HG03060 (cell line): ENCODE measurements around the gene ELF2.
"Not testable (repeated sequence)": the region's sequence is repeated elsewhere in the genome, so short reads cannot be mapped to it uniquely, and the experiment has no call there.

Experiments
- ATAC-seq: cut with Tn5 transposase; IDR thresholded peaks from one replicate; pipeline ENCODE4 v1.9.1; 2021; ENCODE audit warnings: low read depth, moderate number of reproducible peaks; ENCODE audit not compliant: unreplicated experiment

Gene ELF2

DNA sequence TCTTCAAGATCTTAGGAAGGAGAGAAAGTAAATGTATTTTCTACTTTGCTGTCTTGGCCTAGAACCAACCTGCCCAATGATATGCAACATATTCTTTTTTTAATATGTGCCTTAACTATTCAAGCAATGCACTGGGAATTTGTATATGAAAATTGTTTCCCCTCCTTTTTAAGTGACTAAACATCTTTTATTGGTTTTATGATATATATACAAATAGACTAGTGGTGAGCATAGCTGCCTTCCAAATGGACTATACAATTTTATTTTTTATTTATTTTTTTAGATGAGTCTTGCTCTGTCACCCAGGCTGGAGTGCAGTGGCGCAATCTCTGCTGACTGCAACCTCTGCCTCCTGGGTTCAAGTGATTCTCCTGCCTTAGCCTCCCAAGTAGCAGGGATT, 151.2 kb downstream of the ELF2 start:
- ATAC-seq: no peak

DNA sequence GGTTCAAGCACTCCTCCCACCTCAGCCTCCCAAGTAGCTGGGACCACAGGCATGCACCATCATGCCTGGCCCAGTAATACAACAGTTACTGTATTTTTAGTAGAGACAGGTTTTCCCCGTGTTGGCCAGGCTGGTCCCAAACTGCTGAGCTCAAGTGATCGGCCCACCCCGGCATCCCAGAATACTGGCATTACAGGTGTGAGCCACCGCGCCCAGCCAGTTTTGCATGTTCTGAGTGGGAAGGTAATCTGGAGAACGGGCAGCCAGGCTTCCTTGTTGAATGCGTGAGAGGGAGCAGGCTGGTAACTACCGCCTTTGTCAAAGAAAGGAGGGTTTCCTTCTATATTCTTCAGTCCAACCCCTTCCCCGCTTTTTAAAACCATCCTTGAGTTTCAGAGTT, 152.3 kb downstream of the ELF2 start:
- no peak for ATAC-seq

DNA sequence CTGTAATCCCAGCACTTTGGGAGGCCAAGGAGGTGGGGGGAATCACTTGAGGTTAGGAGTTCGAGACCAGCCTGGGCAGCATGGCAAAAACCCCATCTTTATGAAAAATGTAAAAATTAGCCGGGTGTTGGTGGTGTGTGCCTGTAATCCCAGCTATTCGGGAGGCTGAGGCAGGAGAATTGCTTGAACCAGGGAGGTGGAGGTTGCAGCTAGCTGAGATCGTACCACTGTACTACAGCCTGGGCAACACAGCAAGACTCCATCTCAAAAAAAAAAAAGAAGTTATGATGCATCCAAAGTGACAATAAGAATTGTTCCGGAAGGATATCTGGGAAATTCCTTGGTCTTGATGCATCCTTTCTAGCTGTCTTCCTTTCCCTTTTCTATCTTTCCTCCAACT, 154.2 kb downstream of the ELF2 start:
- no peak for ATAC-seq

DNA sequence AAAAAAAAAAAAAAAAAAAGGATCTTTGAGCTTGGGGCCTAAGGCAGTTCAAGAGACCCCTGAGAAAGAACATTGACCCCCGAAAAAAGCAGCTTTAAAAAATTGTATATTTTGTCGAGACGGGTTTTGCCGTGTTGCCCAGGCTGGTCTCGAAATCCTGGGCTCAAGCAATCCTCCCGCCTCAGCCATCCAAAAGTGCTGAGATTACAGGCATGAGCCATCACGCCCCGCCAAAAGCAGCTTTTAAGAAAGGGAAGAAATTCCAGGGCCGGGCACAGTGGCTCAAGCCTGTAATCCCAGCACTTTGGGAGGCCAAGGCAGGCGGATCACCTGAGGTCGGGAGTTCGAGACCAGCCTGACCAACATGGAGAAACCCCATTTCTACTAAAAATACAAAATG, 155.9 kb downstream of the ELF2 start:
- ATAC-seq: not testable (repeated sequence)

DNA sequence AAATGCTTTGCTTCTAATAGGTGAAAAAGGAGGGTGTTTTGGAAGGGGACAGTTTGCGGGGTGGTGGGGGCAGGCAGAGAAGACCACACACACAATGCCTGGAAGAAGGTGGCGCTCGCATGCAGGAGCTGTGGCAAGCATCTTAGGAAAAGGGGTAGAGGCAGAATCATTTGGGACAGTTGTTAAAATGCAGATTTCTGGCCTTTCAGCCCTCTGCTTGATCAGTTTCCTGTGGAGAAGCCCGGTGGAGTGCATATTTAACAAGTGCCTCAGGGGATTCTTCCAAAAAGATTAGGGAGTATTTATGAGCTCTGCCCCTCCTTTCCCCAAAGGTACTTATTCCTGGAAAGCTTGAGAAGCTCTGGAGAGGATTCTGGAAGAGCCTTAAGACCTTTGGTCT, 156.6 kb downstream of the ELF2 start:
- no peak for ATAC-seq

DNA sequence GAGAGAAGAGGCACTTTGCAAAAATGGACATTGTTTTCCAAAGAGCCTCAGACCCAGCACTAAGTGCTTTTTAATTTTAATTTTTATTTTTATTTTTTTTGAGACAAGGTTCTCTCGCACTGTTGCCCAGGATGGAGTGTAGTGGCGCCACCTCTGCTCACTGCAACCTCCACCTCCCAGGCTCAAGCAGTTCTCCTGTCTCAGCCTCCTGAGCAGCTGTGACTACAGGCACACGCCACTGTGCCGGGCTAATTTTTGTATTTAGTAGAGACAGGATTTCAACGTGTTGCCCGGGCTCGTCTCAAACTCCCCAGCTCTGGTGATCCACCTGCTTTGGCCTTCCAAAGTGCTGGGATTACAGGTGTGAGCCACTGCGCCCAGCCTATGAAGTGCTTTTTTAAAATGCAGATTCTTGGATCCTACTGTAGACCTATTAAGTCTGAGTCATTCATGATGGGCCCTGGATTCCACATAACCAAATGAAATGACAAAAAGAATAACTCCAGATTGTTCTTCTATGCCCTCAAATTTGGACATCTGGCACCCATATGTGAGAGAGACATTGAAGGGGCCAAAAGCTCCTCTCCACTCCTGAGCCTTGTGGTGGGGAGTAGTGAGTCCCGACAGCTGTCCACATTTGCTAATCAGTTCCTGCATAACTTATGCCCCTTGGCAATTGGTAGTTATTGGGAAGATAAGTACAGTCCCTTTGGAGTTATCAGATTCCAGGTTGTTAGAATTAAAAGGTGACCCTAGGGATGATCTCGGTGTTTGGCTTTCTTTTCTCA, 157.9 kb downstream of the ELF2 start:
- ATAC-seq: no peak

DNA sequence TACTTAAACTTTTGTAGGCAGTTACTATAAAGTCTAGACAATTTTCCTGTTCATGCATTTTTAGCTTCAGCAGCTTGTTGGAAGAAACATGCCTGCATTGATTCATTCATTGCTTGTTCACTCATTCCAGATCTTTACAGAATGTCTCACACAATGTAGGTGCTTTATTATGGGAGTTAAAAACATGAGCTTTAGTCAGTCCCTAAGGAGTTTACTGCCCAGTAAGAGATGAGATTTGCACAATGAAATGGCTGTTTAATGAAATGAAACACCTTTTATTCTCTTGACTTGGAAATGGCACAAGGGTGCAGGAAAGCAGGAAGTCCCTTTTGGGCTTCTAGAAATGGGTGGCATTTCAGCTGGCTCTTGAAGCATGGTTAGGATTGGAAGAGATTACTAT, 158.5 kb downstream of the ELF2 start:
- ATAC-seq: no peak

DNA sequence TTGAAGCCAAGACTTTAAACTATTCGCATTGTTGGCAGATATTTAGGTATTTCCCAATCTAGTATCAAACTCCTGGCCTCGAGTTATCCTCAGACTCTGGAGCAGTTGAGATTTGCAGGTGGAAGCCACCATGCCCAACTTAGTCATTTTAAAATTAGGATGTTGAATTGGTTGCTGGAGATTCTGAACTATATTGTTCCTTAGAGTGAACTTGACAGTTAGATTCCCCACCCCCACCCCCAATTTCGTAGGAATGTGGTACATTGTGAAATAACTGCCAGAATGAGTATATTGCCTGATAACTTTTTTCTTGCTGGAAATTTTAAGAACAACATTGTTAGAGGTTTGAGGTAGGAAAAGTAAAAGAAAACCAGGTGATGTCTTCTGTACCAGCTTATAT, 159.2 kb downstream of the ELF2 start:
- ATAC-seq: no peak

DNA sequence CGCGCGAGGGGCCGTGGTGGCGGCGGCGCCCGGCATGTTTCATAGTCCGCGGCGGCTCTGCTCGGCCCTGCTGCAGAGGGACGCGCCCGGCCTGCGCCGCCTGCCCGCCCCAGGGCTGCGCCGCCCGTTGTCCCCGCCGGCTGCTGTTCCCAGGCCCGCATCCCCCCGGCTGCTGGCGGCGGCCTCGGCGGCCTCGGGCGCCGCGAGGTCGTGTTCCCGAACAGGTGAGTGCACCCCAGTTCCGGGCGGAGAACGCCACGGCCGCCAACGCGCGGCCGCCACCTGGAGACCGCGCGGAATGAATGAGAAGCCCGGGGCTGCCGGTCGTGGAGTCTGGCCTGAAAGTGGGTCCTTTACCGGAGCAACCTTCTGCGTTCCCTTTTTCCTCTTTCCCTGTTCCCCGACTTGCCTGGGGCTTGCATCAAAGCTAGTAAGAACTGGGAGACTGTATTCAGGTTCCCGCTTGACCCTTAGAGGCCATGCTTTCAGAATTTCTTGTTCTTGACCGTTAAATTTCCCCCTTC, 161.0 kb downstream of the ELF2 start:
- no peak for ATAC-seq

DNA sequence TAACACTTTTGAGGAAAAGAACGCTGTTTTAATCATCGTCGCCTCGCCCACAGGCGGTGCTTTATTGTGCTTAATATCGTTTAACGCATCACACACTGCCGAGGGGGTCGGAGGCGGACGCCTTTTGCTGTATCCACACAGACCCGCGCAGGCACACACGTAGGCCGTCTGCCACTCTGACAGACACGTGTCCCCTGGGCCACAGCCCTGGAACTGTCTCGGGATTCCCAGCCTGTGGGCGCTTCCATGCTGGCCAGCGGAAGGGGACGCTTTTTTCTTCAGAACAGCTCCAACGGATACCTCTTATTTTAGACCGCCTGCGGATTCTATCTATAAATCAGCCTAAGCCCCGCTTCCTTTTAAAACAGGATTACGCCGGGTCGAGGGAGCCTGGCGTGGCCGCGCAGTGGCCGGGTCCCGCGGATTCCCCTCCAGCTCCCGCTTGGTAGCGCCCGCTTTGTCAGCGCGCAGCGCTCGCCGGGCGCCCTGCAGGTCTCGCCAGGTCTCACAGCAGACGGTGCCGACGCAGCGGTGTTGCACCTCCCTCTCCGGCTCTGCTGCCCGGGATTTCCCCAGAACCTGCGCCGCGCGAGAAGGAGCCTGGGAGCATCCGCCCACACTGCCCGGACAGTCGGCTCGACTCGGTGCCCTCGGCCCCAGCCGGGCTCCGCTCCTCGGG, 161.6 kb downstream of the ELF2 start, which contains the start of gene NOCT:
Gene NOCT (plus strand): TSS at position 513 of the 679 bp plus-strand sequence. CDS start 201 bp downstream, outside the sequence.
- peak; percentile 87 for ATAC-seq

DNA sequence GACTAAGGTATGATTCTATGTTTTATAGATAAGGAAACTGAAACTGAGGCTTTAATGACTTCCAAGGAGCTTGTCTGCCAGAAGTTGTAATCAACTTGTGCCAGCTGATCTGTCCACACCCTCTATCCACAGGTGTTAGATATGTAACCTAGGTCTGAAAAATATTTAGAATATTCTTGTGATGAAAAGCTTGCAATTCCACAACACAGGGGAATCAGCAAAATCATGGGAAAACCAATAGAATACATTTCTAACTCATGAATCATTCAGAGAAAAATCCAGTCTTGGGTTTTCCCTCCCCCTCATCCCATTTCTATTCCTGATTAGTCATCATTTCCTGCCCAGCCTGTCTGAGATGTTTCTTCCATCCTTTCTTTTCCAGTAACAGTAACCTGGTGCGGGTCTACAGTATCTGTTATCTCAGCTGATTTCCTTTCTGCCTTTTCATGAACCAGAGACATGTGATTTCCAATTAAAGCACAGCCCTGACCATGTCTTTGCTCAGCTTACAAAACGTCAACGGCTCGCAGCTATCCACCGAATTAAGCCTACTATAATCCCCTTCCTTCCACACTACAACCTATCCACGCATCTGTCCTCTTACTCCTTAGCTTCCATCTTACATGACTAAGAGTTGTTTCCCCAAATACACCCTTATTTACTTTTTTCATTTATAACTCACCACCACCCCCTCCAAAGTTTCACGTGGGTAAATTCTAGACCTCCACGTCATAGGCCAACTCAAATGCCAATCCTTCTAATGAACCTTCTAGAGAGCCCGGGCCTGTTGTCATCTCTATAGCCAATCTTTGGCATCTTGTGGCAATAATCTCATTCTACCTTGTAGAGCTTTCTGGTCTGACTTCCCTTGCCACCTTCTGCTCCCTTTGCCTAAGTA, 162.4 kb downstream of the ELF2 start:
- ATAC-seq: peak; percentile 11

DNA sequence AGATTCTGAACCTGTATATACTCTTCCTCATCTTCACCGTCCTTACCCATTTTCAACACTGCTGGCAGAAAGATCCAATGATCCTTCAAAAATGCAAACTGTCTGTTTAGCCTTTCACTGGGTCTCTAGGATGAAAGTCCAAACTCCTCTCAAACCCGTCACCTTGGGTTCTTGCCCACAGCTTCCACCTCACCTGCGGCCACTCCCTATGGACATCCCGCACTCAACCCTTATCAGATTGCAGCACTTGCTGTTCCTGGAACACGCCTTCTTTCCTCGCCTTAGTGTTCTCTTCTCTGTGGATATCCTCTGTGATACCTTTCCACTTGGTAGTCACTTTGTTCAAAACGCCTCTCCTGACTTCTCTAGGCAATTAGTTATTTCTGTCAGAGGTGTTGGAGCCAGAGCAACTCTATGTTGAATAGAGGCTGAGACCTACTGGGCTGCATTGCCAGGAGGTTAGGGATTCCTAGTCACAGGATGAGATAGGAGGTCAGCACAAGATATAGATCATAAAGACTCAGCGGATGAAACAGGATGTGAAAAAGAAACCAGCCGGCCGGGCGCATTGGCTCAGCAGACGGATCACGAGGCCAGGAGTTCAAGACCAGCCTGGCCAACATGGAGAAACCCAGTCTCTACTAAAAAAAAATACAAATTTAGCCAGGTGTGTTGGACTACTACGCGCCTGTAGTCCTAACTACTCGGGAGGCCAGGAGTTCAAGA, 165.6 kb downstream of the ELF2 start:
- no peak for ATAC-seq

DNA sequence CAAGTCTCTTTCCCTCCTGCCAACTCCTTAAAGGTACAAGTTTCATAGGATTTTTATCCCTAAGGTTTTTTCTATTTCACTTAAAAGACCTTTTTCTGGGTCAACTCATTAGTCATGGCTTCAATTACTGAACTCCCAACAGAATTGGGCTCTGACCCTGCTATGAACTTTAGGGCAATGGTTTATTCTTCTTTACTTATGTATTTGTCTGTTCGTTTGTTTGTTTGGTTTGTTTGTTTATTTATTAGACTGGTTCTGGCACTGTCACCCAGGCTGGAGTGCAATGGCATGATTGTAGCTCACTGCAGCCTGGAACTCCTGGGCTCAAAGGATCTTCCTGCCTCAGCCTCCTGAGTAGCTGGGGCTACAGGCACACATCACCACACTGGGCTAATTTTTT, 167.3 kb downstream of the ELF2 start:
- ATAC-seq: no peak

DNA sequence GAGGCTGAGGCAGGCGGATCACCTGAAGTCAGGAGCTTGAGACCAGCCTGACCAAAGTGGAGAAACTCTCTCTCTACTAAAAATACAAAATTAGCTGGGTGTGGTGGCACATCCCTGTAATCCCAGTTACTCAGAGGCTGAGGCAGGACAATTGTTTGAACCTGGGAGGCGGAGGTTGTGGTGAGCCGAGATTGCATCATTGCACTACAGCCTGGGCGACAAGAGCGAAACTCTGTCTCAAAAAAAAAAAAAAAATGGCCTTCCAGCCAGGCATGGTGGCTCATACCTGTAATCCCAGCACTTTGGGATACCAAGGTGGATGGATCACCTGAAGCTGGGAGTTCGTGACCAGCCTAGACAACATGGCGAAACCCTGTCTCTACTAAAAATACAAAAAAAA, 168.7 kb downstream of the ELF2 start:
- ATAC-seq: not testable (repeated sequence)

DNA sequence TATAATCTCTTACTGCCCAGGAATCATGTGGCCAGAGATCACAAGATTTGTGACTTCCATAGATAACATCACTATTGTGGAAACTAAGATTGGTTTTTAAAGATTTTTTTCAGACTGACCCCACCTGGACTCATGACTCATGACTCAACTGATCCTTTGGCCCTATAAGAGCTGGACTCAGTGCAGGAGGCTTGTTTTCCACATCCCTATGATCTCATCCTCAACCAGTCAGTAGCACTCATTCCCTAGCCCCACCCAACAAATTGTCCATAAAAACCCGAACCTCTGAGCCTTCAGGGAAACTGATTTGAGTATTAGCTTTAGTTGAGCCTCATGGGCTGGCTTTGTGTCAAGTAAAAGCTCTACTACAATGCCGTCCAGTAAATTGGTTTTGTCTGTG, 169.4 kb downstream of the ELF2 start:
- ATAC-seq: no peak
